Measurements from ENCODE around the gene CMC1.
"Not testable (repeated sequence)": the region's sequence is repeated elsewhere in the genome, so short reads cannot be mapped to it uniquely, and the experiment has no call there.

Gene CMC1

GRCh38 chr3:28247286-28247685, 5.9 kb downstream of the CMC1 start:
- no peak for DNase-seq

- DNase-seq = no peak
These were observed 9.6 kb downstream of the CMC1 start for GRCh38 chr3:28250999-28251398.

- no peak for DNase-seq
These were observed 10.6 kb downstream of the CMC1 start for GRCh38 chr3:28252001-28252431.

DNA sequence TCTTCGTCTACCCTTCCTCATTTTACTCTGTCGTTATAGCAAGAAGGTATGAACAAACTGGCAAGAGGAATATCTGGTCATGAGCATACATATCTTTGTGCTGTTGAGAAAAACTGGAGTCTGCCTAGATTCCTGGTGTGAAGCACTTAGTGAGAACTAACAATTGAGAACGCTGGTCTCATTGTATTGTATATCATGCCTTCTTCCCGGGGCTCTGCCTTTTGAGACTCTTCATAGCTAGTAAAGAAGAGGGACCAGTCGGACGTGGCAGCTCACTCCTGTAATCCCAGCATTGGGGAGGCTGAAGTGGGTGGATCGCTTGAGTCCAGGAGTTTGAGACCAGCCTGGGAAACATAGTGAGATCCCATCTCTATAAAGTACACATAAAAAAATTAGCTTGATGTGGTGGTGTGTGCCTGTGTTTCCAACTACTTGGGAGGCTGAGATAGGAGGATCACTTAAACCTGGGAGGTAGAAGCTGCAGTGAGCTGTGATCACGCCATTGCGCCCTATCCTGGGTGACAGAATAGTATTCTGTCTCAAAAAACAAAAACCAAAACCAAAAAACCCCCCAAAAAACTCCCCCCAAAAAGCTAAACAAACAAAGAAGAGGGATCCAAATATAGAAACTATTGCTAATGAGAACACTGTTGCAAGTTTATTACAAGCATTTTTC, 11.8 kb downstream of the CMC1 start:
- DNase-seq = no peak

DNA sequence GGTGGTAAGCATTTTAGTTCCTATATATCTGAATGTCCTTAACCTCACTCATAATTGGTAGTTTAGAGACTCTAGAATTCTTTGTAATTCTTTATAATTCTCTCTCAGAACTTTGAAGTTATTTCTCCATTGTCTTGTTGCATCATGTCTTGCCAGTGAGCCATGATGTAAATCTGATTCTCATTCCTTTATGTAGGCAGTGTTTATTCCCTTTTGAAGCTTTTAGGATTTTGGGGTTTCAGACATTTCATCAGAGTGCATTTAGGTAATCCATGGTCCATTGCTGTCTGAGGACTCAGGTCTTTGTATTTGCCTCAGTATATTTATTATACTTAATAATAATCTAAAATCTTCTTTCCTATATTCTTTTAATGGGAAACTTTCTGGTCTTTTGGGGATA, 20.6 kb downstream of the CMC1 start:
- no peak for DNase-seq

DNA sequence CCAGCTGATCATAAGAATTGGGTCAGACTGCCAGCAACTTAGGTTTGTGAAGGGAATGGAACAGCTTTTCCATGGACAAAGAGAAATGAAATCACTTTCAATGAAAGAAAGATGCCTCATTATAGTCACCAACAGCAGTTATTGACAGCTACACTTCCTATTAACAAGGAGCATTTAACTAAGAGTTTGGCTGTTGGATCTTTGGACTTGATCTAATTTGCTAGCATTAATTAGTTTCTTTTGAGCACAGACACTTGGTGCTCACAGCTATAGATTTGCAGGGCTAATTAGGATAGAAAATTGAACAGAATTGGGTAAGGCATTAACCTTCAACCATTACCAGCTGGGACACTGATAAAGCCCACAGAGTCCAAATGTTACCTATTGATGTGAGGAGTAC, 24.2 kb downstream of the CMC1 start:
- no peak for DNase-seq

DNA sequence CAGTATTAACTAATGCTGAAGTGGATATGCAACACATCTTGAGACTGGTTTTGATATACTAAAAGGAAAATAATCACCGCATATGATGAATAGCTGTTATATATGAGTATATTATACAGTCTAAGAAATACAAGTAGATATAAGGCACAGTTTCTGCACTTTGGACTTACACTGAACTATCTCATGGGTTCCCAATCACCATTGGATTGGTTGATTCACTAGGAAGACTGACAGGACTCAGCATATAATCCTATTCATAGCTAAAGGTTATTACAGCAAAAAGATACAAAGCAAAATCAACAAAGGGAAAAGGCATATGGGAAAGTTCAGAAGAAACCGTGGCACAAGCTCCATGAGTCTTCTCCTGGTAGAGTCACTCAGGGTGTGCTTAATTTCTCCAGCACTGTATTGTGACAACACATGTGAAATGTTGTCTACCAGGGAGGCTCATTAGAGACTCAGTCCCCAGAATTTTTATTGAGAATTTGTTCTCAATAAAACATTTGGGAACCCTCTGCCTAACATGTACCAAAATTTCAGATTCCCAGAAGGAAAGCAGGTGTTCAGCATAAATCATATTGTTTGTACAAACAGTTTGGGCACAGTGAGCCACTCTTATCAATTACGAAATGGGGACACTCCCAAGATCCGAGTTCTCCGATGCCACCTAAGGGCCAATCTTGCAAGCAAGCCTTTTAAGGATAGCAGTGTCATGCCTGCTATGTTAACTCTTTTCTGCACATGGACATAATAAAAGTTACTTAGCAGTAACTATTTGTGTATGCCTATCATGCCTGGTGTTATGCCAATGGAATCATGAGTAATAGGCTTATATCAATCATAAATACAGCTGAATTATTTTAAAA, 26.8 kb downstream of the CMC1 start:
- DNase-seq = no peak

GRCh38 chr3:28268989-28269388, 27.6 kb downstream of the CMC1 start:
- no peak for DNase-seq

DNA sequence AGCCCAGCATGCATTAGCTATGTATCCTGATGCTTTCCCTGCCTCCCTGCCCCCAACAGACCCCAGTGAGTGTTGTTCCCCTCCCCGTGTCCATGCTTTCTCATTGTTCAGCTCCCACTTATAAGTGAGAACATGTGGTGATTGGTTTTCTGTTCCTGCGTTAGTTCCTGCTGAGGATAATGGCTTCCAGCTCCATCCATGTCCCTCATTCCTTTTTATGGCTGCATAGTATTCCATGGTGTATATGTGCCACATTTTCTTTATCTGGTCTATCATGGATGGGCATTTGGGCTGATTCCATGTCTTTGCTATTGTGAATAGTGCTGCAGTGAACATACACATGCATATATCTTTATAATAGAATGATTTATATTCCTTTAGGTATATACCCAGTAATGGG, 28.5 kb downstream of the CMC1 start:
- not testable (repeated sequence) for DNase-seq

GRCh38 chr3:28273837-28274236, 32.4 kb downstream of the CMC1 start:
- DNase-seq = no peak

- no peak for DNase-seq
These were observed 37.5 kb downstream of the CMC1 start for GRCh38 chr3:28278918-28279317.

DNA sequence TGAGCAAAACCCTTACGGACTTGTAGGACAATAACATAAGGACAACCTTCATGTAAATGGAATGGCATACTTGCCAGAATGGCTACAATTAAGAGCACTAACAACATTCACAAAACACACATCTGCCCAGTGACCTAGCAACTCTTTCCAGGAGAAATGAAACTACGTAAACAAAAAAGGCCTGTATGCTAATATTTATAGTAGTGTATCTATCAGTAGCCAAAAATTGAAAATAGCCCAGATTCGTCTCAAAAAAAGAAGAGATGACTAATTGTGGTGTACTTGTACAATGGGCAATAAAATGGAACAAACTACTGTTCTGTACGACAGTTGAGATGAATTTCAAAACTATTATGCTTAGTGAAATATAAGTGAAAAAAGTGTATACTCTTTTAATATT, 38.4 kb downstream of the CMC1 start:
- no peak for DNase-seq

DNA sequence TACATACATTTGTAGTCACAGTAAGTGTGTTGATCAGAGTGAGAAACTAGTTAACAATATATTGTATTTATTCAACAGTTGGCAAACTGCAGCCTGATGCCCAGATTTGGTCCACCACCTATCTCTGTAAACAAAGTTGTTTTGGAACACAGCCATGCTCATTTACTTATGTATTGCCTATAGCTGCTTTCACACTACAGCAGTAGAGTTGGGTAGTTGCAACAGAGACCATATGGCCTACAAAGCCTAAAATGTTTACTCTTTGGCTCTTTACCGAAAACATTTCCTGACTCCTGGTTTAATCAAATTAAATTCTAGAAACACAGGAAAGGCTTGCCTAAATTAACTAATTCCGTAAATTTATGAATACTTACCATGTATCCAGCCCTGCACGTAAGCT, 39.4 kb downstream of the CMC1 start:
- DNase-seq = peak; percentile 59

- no peak for DNase-seq
These were observed 45.2 kb downstream of the CMC1 start for GRCh38 chr3:28286595-28286994.

- DNase-seq = no peak
These were observed 45.6 kb downstream of the CMC1 start for GRCh38 chr3:28287046-28287445.

- DNase-seq = no peak
These were observed 49.5 kb downstream of the CMC1 start for GRCh38 chr3:28290863-28291300.

DNA sequence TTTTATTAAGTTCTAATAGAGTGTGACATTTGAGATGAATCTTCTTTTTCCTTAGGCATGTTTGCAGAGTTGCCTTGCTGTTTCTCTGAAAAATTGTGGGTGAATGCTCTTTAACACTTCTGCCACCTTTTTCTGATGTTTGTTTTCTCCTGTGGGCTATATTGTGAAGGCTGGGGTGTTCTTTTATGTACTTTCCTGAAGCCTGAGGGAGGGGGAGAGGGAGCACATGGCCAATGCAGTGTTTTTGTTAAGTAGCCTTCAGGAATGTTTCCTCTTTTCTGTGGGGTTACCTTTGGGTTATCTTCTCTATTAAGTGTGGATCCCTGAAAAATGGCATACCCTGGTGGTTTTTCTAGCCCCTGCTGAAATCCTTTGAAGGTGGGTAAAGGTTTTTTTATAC, 50.2 kb downstream of the CMC1 start:
- DNase-seq = no peak

DNA sequence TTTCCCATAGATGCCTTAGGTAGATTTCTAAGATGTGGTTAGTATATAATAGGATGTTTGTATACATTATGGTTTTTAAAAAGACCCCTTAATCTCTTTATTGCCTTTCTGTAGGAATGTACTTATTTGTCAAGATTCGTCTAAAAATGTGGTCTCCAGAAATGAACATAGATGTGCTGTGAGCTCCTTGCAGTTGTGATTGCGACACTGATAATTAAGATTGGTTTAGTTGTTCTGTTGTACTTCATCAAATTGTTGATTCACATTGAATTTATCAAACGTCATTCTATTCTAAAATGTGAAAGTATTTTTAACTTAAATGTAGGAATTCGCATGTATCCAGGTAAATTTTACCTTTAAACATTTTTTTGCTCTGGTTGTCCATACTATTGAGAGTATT, 51.2 kb downstream of the CMC1 start:
- DNase-seq = no peak

GRCh38 chr3:28294667-28295413, 53.4 kb downstream of the CMC1 start:
- DNase-seq = no peak

GRCh38 chr3:28295898-28296490, 54.6 kb downstream of the CMC1 start:
- DNase-seq = no peak

DNA sequence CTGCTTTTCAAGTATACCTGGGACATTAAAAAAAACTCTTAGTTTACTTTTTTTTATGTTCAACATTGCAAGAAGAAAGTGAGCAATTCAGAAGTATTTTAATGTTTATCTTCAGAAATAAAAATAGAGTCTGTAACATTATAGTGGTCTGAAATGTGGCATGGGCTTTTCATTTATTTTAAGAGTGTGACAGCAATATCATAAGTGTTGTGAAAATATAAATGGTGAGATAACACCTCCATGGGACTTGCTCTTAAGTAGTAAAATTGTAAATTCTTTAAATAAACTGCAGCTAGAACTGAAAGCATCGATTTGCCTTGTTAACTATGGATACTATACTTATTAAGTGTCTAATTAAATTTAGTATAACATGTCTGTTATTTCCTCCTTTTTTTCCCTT, 58.3 kb downstream of the CMC1 start:
- DNase-seq = no peak

GRCh38 chr3:28300345-28300962, 59.0 kb downstream of the CMC1 start:
- no peak for DNase-seq

DNA sequence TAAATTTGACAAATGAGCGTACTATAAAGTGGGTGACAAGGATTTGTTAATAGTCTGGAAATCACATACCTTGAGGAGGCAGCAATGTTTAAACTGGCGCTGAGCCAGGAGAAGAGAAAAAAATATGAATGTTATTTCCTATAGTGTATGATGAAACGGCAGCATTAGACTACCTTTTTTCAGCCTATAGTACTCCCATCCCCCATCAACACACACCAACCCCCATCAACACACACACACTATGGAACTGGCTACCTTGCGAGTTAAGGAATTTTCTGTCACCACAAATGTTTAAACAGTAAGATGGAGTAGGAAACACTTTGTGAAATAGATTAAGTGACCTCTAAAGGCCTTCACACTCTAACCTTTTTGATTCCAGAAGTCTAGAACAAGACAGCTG, 60.3 kb downstream of the CMC1 start:
- no peak for DNase-seq

All from NCI-H1694 (cell line).